HS-5 (cell line): ENCODE measurements around the gene IFNL2.
"Not testable (repeated sequence)": the region's sequence is repeated elsewhere in the genome, so short reads cannot be mapped to it uniquely, and the experiment has no call there.

Experiments
- DNase-seq: peaks from one replicate; pipeline ENCODE4 v3.0.0-alpha.2; 2012; ENCODE audit warnings: low read depth

Gene IFNL2

GRCh38 chr19:39268085-39268484 lies at the start of gene IFNL2:
Gene IFNL2 (plus strand): TSS chr19:39268396. CDS start chr19:39268569, 173 bp downstream.
- not testable (repeated sequence) for DNase-seq

- DNase-seq = not testable (repeated sequence)
Measured at GRCh38 chr19:39219108-39219507, 49.1 kb upstream of the IFNL2 start.

GRCh38 chr19:39223703-39224279 lies 44.4 kb upstream of the IFNL2 start:
- no peak for DNase-seq

GRCh38 chr19:39224910-39225309 lies 43.3 kb upstream of the IFNL2 start:
- DNase-seq = no peak

GRCh38 chr19:39230096-39230764 lies 38.0 kb upstream of the IFNL2 start:
- no peak for DNase-seq

GRCh38 chr19:39232708-39233107 lies 35.5 kb upstream of the IFNL2 start:
- DNase-seq = no peak

- no peak for DNase-seq
Measured at GRCh38 chr19:39236527-39236926, 31.7 kb upstream of the IFNL2 start.

GRCh38 chr19:39237200-39238184 lies 30.7 kb upstream of the IFNL2 start:
- no peak for DNase-seq

GRCh38 chr19:39238209-39238608 lies 30.0 kb upstream of the IFNL2 start:
- no peak for DNase-seq

GRCh38 chr19:39238944-39239343 lies 29.3 kb upstream of the IFNL2 start:
- DNase-seq = no peak

- DNase-seq = no peak
Measured at GRCh38 chr19:39240421-39240820, 27.8 kb upstream of the IFNL2 start.

GRCh38 chr19:39243741-39244140 lies 24.5 kb upstream of the IFNL2 start:
- DNase-seq = not testable (repeated sequence)

- DNase-seq = not testable (repeated sequence)
Measured at GRCh38 chr19:39244410-39245100, 23.6 kb upstream of the IFNL2 start, which contains the start of gene IFNL3. Gene IFNL3 (minus strand): TSS chr19:39245006. CDS start chr19:39244967, 39 bp downstream.

GRCh38 chr19:39245166-39245565 lies 23.0 kb upstream of the IFNL2 start:
- DNase-seq = not testable (repeated sequence)

- DNase-seq = no peak
Measured at GRCh38 chr19:39246951-39247669, 21.1 kb upstream of the IFNL2 start.

- no peak for DNase-seq
Measured at GRCh38 chr19:39247701-39248664, 20.2 kb upstream of the IFNL2 start.

GRCh38 chr19:39248806-39249205 lies 19.4 kb upstream of the IFNL2 start, which contains the start of gene IFNL4:
Gene IFNL4 (minus strand): TSS chr19:39248856.
- DNase-seq = no peak

- DNase-seq = no peak
Measured at GRCh38 chr19:39251081-39251480, 17.1 kb upstream of the IFNL2 start.

- DNase-seq = no peak
Measured at GRCh38 chr19:39251846-39252245, 16.4 kb upstream of the IFNL2 start.

- no peak for DNase-seq
Measured at GRCh38 chr19:39252458-39252857, 15.7 kb upstream of the IFNL2 start.
